ENCODE measurements around the gene ARID1A.
"Not testable (repeated sequence)": the region's sequence is repeated elsewhere in the genome, so short reads cannot be mapped to it uniquely, and the experiment has no call there.

The ARID1A gene

DNA sequence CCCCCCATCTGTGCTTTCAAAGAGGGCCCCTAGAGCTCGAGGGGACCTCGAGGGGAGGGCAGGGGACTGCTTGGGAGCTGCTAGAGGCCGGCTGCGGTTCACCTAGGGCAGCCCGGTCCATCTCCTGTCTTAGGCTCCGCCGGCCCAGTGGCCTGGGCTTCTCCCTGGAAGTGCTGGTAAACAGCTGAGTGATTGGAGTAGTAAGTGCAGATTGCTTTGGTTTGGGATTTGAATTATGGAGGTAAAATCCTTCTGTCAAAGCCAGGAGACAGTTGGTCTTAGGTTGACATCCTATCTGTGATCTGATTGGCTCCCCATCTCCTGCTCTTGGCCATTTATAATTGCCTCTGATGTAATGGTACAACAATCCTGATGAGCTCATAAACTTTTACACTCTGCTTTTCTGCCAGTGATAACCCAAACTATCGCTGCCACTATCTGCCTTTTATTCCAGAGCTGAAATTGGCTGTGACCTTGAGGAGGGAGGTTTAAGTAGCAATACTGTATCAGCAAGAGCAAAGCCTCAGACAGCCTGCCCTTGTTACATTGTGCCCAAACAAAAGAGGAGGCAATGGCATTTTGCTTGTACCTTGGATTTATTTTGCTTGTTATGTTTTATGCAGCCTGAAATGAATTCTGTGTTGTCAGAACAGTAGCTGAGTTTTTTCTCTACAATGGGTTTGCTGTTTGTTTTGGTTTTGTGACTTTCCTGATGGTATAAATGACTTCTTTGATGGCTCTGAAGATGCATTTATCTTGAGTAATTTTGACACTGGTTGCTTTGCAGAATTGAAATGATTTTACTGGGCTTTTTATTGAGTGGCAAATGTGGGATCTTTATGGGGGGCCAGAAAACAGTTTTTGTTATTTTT, 2.4 kb downstream of the ARID1A start:
- DNase-seq: peak; percentile 75

DNA sequence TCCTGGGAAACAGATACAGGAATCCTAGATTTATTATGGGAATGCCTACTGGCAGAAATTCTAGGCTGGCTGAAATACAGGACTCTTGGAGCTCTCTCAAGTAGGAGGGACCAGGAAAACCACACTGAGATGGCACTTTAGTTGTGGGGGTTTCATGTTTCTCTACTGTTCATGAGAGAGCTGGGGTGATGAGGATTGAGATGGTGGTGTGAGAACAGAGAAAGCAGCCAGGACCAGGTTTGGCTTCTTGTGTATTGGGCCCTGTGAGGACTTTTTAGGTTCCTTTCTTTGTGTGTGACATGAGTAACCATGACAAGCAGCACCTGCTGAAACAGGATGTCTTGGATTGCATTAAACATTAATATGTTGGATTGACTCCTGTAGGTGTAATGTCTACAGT, 4.9 kb downstream of the ARID1A start:
- no peak for DNase-seq

DNA sequence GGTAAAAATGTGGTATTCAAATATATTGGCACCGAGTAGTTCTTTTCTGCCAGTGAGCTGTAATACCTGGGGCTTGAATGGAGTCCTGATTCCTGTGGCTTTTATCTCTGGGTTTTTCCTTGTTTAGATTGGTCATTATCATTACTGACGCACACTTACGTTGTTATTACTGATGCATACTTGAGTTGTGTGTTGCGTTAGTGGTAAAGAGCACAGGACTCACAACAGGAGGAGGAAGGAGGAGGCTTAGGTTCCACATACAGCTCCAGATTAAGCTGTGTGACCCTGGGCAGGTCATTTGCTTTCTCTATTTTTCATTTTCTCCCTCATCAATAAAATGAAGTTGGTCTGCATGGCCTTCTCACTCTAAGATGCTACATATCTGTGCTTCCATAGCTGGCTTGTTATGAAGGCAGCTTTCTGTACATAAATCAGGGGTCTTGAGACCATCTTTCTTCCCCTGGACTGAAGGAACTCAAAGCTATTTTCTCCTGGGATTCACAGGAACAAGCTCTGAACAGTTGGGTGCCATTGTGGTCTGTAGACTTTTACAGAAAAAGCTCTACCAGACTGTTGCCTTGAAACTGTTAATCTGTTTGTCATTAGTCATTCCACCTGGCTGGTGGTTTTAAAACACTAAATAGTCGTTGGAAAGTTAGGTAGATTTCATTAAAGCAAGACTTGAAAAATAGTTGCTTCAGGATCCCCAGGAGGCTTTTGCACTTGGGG, 5.6 kb downstream of the ARID1A start:
- DNase-seq: no peak

DNA sequence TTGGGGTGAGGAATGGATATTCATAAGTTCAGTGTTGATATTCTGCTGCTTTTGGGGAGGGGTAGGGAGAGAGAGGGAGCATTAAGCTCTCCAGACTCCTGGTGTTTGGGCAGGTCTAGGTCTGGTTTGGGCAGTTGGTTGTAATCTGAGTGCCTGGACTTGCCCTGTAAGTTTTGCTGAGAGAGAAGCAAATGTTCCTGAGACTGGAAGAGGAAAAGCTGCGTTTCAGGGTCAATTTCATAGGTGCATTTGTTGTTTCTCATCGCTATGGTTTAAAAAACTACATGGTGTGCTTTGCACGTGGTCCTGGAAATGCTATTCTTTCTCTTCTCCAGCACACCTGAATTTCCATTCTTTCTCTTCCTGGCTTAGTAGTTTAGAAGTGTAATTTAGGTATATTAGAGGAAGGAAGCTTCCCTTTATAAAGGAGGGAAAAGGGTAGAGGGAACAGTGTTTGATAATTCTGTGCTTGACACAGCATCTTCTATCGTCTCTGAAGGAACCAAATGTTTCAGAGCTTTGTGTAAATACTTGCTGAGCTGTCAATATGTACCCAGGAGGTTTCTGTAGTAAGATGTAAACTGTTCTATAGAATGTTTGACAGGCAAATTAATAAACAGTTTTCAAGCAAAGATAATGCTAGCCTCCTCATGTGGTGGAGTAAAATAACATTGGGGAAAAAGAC, 6.3 kb downstream of the ARID1A start:
- DNase-seq: no peak

DNA sequence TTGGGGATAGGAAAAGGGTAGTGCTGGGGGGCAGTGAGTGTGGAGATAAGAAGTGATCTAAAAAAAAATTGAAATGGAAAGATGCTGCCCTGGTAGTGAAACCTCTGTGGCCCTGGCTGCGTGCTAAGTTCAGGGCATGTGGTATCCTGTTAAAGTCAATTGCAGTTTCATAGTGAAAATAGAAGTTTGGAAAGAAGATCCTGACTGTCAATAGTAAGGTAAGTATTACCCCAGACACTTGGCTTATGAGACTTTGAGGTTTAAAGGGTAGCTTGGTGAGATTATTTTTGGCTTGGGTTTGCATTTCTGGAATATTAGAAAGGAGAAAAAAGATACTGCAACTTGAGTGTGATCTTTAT, 6.8 kb downstream of the ARID1A start:
- no peak for DNase-seq

DNA sequence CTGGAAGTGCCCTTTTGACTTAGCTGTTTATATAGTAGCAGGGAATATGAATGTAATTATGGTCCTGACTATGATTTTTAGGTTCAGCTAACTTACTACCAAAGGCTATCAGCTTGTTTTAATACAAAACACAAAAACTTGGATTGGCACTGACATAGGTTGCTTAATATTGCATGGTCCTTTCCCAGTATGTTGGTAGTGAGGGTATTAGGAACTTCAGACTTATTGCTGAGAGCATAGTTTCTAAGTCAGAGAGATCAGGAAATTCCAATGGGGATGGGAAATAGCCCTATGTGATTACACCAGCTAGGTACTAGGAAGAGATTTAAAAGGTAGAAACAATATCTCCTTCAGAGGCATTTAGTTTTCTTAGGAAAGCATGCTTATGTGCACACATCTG, 7.7 kb downstream of the ARID1A start:
- no peak for DNase-seq

DNA sequence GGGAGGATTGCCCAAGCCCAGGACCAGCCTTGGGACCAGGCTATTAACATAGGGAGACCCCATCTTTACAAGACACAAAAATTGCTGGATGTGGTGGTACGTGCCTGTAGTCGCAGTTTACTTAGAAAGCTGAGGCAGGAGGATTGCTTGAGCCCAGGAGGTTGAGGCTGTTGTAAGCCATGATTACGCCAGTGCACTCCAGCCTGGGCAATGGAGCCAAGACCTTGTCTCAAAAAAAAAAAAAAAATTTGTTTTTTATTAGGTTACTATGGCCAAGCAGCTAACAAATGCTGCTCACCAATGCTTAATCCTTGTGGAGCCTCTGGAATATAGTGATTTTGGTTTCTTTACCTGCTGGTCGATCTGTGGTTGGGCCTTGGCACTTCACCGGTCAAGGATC, 8.8 kb downstream of the ARID1A start:
- no peak for DNase-seq

DNA sequence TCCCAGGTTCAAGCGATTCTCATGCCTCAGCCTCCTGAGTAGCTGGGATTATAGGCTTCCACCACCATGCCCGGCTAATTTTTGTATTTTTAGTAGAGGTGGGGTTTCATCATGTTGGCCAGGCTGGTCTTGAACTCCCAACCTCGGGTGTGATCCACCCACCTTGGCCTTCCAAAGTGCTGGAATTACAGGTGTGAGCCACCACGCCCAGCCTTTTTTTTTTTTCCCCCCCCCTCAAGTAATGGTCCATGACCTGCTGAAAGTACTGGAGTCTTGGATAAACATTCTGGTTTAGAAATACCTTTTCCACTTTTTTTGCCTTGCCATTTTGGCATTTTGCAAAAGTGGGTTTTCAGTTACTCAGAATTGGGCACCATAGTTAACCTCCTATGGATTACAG, 9.4 kb downstream of the ARID1A start:
- DNase-seq: not testable (repeated sequence)

DNA sequence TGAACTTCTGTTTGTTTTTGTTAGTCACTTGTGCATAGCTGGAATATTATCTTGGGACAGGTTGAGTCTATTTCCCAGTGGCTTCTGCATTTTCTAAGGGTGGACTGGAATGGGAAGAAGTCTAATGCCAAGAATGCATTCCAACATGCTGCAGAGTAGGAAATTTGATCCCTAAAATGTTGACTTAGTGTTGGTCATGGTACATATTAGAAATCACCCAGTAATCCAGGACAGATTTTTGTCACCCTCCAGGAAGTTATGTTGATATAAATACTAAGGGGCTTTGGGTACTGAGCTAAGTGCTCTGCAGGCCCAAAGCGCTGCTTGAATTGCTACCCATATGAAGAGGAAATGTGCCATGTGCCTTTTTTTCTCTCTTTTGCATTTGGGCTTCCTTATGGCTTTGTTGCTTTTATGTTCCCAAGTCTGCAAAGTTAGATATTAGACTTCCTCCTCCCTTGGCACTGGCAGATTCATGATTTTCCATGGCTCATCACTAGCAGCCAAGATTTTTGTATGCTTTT, 10.0 kb downstream of the ARID1A start:
- DNase-seq: no peak

DNA sequence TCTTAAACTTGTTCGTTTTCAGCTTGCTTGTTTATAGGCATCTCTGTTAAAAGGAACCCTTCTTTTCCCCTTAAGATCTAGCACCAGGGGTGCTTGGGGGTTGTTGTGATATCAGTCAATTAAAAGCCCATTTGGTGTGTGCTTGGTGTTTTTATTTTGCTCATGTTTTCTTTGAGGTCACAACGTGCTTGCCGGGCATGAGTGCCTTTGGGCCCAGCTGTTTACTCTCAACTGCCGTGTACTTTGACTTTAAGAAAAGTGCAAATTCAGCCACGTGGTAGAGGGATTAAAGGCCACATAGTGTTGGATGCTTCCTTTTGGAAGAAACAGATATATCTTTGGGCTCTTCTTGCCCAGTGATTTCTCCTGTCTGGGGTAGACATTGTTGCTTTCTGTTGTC, 10.5 kb downstream of the ARID1A start:
- DNase-seq: no peak

DNA sequence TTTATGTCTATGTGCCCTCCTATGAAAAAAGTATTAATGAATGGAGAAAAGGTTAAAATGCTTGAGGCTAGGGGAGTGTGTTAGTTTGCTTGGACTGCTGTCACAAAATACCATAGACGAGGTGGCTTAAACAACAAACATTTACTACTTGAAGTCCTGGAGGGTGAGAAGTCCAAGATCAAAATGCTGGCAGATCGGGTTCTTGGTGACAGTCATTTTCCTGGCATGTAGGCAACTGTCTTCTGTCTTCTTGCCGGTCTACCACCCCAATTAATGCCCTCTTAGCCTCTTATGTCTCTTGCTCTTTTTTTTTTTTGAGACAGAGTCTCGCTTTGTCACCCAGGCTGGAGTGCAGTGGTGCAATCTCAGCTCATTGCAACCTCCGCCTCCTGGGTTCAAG, 15.0 kb downstream of the ARID1A start:
- no peak for DNase-seq

DNA sequence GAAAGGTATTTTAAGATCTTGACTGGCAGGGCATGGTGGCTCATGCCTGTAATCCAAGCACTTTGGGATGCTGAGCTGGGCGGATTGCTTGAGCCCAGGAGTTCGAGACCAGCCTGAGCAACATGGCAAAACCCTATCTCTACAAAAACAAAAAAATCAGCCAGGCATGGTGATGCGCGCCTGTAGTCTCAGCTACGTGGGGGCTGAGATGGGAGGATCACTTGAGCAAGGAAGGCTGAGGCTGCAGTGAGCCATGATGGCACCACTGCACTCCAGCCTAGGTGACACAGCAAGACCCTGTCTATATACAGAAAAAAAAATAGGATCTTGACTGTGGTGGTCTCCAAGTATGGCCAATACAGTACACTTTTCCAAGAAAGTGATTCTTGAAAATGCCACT, 16.0 kb downstream of the ARID1A start:
- DNase-seq: no peak

DNA sequence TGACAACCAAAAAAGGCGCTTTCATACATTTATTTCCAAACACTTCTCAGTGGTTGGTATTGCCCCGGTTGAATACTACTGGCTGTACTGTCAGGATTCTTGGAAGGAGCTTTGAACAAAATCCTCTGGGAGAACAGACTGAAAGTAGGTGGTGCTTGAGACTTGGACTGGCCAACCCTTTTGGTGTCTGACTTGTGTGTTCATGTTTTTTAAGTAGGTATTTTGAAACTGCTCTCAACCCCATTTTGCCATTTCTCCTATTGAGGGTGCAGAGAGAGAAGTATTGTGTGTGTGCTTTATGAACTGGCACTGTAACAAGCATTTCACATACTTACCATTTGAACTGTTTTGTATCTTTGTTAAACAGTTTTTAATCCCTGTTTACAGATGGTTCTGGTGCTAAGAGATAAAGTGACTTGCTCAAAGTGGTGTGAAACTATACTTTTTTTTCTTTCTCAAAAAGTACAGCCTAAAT, 21.2 kb downstream of the ARID1A start:
- no peak for DNase-seq

DNA sequence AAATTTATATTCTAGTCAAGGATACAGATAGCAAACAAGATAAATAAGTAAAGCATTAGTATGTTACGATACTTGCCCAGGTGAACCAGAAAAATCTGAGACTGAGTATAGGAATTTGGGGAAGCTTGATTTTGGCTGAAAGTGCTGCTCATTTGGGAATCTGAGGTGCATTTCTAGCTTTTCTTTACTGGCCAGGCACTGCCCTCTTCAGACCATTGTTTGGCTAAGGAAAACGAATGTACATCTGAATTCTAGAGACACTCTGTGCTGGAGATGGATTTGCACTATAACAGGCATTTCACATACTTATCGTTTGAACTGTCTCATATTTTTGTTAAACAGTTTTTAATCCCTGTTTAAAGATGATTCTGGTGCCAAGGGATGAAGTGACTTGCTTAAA, 23.4 kb downstream of the ARID1A start:
- no peak for DNase-seq

DNA sequence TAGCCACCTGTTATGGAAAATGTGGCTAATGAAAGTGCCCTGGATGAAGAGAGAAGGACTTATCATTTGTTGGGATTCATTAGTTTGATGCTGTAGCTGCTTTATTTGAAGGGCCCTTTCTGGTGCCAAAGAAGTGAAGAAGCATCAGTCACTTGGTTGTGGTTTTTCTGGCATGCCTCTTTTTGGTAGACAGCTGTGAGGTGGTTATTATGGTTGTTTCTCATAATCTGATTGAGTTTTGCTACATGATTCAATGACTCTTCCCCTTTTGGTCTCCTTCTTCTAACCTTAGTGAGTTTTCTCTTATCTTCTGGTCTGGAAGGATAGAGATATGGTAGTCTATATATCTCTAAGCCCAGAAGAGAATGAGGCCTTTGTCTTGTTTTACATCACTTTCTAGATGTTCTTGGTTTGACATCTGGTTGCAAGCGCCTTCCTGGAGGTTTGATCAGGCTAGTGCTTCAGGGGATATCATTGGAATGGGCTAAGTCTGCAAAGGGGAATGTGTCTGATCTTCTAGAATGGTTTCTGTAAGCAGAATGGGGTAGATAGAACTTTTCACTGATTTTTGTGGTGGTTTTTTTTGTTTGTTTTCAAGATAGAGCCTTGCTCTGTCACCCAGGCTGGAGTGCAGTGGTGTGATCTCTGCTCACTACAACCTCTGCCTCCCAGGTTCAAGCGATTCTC, 26.0 kb downstream of the ARID1A start:
- DNase-seq: no peak

DNA sequence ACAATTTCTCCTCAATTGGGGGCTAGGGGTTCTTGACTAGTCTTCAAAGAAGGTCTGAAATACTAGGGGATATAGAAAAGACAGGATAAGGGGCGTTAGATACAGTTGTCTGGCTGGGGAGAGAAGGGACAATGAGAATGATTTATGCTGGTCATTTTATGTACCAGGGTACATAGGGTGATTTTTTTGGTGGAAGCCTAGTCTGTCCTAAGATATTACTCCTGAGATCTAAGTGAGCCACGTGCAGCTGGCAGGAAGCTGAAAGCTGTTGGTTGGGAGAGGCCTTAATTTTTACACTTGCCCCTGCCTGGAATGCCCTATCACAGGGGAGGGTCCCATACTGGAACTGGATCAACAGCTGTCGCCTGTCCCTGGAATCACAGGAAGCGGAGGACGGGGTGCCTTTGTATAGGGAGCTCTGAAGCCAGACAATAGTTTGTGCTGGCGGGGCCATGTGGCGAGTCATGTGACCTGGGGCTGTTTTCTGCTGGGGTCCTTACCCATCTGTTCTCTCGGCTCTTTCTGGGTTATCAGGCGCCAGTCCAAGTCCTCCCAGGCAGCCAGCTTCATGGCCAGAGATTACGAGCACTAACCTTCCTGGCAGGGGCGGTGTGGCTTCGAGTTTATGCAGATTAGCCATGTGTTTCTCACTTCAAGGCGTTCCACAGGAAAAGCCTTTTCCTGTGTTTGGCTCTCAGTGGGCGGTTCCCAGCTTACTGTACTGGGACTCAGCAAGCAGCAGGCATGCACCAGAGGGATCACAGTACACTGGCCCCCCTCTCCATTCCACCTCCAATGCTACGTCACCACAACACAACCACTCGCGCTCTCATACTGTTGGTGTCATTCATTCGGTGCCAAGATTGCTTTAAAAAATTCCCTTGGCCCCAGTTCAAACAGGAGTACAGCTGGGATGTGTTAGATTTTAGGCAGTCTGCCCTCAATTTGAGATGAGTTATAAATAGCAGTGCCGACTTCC, 27.5 kb downstream of the ARID1A start:
- DNase-seq: peak; percentile 80

DNA sequence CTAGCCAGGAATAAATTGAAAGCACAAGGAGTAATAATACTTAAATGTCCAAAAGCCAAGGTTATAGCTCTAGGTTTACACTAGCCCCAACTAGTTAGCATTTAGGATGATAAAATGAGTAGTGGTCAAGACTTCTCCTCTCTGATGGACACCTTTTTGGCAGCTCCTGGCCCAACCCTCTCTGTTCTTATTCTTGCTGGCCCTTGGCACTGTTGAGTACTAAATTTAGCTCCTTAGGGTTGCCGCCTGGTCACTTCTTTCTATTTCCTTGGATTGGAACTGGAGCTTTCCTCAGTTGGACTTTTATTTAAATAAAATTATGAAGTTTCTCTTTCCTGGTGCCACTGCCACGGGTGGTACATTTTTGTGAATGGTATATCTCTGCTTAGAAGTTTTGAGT, 28.3 kb downstream of the ARID1A start:
- DNase-seq: no peak

DNA sequence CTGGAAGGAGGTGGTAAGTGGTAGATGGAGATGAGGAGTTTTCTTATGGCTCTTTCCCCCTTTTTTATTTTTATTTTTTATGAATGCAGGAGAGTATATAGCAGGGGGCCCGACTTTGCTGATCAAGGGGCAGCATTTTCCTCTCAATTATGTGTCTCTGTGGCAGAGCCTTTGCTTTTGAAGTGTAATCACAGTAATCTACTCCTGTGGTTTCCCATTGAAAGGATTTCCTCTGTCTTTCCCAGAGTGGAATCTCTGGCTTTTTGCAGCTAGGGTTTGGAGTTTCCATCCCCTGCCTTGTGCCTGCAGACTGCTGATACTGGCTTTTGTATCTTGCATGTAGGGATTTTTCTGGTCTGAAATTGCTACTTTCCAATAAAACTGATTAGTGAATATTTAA, 29.1 kb downstream of the ARID1A start:
- no peak for DNase-seq

DNA sequence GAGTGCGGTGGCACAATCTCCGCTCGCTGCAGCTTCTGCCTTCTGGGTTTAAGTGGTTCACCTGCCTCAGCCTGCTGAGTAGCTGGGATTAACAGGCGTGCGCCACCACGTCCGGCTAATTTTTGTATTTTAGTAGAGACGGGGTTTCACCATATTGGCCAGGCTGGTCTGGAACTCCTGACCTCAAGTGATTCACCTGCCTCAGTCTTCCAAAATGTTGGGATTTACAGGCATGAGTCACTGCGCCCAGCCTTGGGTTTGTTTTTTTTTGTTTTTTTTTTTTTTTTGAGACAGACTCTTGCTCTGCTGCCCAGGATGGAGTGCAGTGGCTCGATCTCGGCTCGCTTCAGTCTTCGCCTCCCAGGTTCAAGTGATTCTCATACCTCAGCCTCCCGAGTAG, 30.1 kb downstream of the ARID1A start:
- not testable (repeated sequence) for DNase-seq

DNA sequence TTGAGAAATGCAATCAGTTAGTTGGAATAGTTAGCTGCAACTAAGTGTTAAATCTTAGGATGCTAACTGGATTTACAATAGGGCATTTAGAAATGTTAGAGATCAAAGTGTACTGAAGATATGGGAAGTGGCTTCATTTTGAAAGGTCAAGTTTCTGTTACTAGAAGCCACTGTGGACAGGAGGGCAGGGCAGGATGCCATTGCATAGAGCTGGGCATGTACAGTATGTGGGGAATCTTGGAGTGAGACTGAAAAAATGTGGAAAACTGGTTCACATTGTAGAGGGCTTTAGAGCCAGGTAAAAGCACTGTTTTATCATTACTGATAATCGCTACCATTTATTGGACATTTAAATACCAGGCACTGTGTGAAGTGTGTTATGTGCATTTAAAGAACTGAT, 31.0 kb downstream of the ARID1A start:
- DNase-seq: no peak

DNA sequence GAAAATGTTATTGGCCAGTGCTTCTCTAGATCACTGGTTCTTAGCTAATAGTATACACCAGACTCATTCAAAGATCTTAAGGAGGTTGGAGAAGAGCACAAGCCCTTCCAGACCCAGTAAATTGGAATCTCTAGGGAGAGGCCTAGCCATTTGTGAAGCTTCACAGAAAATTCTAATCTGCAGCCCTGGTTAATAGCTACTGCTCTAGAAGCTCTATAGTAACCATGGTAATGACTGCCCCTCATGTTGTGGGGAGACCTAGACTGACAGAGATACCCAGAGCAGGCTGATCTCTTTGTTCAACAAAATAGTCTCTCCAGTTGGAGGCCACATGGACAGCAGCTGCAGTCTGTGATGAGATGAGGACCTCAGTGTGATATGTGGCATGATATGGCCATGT, 31.7 kb downstream of the ARID1A start:
- no peak for DNase-seq

DNA sequence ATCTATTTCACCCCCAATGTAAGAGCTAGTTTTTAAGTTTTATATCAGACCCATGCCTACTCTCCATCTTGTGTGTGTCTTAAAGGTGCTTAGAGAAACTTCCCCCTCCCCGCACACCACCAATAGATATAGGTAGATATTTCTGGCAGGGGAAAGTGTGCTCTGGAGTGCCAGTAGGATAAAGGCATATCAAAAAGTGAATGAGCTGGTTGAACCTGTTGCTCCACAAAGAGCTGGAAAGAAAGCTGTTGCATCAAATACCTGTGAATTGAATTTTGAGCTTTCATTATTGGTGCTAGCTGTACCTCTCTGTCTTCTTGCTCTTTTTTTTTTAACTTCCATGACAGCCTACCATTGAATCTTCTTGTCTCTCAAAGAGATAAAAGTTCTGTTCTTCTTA, 32.8 kb downstream of the ARID1A start:
- no peak for DNase-seq

Measured in NCI-H146 (cell line).